GM12801 (cell line): Measurements from ENCODE around the gene USP9Y.

Source experiments
- TF ChIP-seq, protein P1 (sequence below): IDR thresholded peaks from one replicate; pipeline ENCODE4 v1.5.1; 2011; ENCODE audit warnings: control low read depth; ENCODE audit not compliant: insufficient read length; ENCODE audit errors: extremely low read depth

The USP9Y gene

GRCh38 chrY:12688337-12688736 lies 12.7 kb upstream of the USP9Y start:
- TF ChIP-seq, protein P1, sequence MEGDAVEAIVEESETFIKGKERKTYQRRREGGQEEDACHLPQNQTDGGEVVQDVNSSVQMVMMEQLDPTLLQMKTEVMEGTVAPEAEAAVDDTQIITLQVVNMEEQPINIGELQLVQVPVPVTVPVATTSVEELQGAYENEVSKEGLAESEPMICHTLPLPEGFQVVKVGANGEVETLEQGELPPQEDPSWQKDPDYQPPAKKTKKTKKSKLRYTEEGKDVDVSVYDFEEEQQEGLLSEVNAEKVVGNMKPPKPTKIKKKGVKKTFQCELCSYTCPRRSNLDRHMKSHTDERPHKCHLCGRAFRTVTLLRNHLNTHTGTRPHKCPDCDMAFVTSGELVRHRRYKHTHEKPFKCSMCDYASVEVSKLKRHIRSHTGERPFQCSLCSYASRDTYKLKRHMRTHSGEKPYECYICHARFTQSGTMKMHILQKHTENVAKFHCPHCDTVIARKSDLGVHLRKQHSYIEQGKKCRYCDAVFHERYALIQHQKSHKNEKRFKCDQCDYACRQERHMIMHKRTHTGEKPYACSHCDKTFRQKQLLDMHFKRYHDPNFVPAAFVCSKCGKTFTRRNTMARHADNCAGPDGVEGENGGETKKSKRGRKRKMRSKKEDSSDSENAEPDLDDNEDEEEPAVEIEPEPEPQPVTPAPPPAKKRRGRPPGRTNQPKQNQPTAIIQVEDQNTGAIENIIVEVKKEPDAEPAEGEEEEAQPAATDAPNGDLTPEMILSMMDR, result no peak

- TF ChIP-seq, protein P1, result no peak
Observed at GRCh38 chrY:12700087-12700486, 944 bp upstream of the USP9Y start.

DNA sequence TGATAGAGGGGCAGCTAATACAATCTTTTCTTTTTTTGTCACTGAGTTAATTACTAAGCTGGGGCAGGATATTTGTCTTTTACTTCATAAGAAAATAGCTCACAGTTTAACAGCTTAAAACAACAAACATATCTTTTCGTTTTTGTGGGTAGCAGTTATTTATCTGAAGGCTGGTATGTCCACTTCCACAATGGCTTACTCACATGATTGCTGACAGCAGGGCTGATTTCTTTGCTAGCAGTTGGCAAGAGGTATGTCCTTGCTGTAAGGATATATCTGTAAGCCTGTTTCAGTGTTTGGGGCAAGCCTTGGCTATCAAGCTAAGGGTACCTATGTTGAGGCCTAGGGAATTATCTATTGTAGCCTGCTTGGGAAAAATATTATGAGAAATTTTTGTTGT lies 1.1 kb downstream of the USP9Y start:
- TF ChIP-seq, protein P1, result no peak

DNA sequence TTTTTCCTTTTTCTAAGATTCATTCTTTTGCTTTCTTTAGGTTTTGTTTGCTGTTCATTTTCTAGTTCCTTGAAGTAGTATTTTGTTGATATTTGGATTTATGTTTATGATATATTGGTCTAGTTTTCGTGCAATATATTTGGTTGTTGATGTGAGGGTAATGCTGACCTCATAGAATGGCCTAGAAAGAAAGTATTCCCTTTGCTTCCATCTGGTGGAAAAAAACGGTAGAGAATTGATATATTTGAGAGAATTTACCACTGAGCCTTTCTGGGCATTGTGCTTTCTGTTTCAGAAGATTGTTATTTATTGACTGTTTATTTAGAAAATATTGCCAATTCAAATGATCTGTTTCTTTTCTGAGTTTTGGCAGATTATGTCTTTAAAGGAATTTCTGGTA lies 9.4 kb downstream of the USP9Y start:
- TF ChIP-seq, protein P1, result no peak

GRCh38 chrY:12715376-12715775 lies 14.3 kb downstream of the USP9Y start:
- TF ChIP-seq, protein P1, result no peak

DNA sequence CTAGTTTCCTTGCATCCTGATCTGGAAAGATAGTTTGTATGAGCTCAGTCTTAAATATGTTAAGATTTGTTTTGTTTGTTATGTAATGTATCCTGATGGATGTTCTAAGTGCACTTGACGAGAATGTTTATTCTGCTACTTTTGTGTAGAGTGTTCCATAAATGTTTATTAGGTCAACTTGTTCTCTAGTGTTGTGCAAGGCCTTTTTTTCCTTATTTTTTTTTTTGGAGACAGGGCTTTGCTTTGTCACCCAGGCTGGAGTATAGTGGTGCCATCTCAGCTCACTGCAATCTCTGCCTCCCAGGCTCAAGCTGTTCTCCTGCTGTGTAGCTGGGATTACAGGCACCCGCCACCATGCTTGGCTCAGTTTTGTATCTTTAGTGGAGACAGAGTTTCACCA lies 28.7 kb downstream of the USP9Y start:
- TF ChIP-seq, protein P1, result no peak

DNA sequence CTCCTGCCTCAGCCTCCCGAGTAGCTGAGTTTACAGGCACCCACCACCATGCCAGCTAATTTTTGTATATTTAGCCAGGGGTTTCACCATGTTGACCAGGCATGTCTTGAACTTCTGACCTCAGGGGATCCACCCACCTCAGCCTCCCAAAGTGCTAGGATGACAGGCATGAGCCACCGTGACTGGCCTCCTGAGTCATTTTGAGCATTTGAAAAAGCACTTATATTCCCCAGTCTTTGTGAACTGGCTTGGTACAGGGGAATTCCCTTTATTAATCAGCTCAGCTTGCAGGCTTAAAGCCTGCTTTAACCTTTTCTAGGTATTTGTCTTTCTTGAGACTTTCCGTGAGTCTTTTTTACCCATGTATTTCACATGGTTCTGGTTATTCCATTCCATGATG lies 32.6 kb downstream of the USP9Y start:
- TF ChIP-seq, protein P1, result no peak

- TF ChIP-seq, protein P1, result no peak
Observed at GRCh38 chrY:12734051-12734450, 33.0 kb downstream of the USP9Y start.
